Natural killer cell (primary cell): ENCODE results near the gene TRIB2. TPM values are rescaled to one million over a fixed set of nuclear protein-coding genes. Genes with fewer than 3 reads are reported as not detected.

Experiments
- ATAC-seq, 3 donors: fragments of 150-1000 bp in 2 of 3; fragments of 200-7000 bp in 1 of 3; cut with Tn5 transposase; 1 replicate in 1 of 3; 2 replicates in 2 of 3; pipeline ENCODE4 v1.10.0; 2021; ENCODE audit warnings: mild to moderate bottlenecking in 2 of 3, moderate library complexity in 2 of 3
- DNase-seq, 2 donors: peaks; one replicate each; pipeline versions ENCODE4 v3.0.0 to v3.0.0-alpha.2; 2013 to 2021; ENCODE audit warnings: mixed read lengths in 1 of 2
- H3K27ac ChIP-seq: one replicate; pipeline ENCODE4 v1.5.1; 2013; ENCODE audit warnings: mild to moderate bottlenecking, low read length
- H3K27me3 ChIP-seq: one replicate; pipeline ENCODE4 v1.6.1; 2013; ENCODE audit warnings: low read length; ENCODE audit not compliant: control insufficient read depth, insufficient read depth
- H3K36me3 ChIP-seq: one replicate; pipeline ENCODE4 v1.6.1; 2013; ENCODE audit warnings: low read length; ENCODE audit not compliant: control insufficient read depth, insufficient read depth
- H3K4me1 ChIP-seq: one replicate; pipeline ENCODE4 v1.6.1; 2013; ENCODE audit warnings: low read length; ENCODE audit not compliant: control insufficient read depth, insufficient read depth
- H3K4me3 ChIP-seq: one replicate; pipeline ENCODE4 v1.5.1; 2013; ENCODE audit warnings: low read length
- H3K9me3 ChIP-seq: one replicate; pipeline ENCODE4 v1.6.1; 2013; ENCODE audit warnings: low read length; ENCODE audit not compliant: control insufficient read depth, insufficient read depth
- H3K27ac Mint-ChIP-seq, 2 donors: one replicate each; pipeline ENCODE4 v1.8.0; 2022; ENCODE audit warnings: mild to moderate bottlenecking in 2 of 2, mixed read lengths in 2 of 2, moderate library complexity in 1 of 2
- H3K27me3 Mint-ChIP-seq, 2 donors: one replicate each; pipeline ENCODE4 v1.8.0; 2022; ENCODE audit warnings: low read depth in 2 of 2, mixed read lengths in 2 of 2
- H3K36me3 Mint-ChIP-seq: one replicate; pipeline ENCODE4 v1.8.0; 2022; ENCODE audit warnings: mixed read lengths
- H3K4me1 Mint-ChIP-seq, 2 donors: one replicate each; pipeline ENCODE4 v1.8.0; 2022; ENCODE audit warnings: mixed read lengths in 2 of 2
- H3K4me3 Mint-ChIP-seq: one replicate; pipeline ENCODE4 v1.8.0; 2022; ENCODE audit warnings: mild to moderate bottlenecking, moderate library complexity, mixed read lengths
- H3K9me3 Mint-ChIP-seq, 2 donors: one replicate each; pipeline ENCODE4 v1.8.0; 2022; ENCODE audit warnings: mixed read lengths in 2 of 2
- CTCF ChIP-seq: fragments of 200-600 bp; IDR thresholded peaks from one replicate; pipeline ENCODE4 v1.8.0; 2022; ENCODE audit warnings: antibody characterized with exemption
- WGBS: methylation state at CpG from one replicate; pipeline ENCODE4 v1.1.7; 2013; ENCODE audit warnings: missing lambda C conversion rate; ENCODE audit not compliant: insufficient coverage; 5-methylcytosine and 5-hydroxymethylcytosine counted together
- intact Hi-C: fragments of 100-400 bp; cut with micrococcal nuclease; formaldehyde crosslinking; loops from one replicate; pipeline ENCODE4 v1.14.2; 2022
- total RNA-seq, 4 donors: library from RNA; stranded (reverse); fragments of 120-200 nt in 1 of 4; gene quantifications; one replicate each; pipeline versions ENCODE4 v1.2.3 to v1.2.4, GENCODE V29; 2013 to 2022

Gene TRIB2
- total RNA-seq, 3 donors from 2014 or later (not counting 1 experiment from before 2014, with no cell fraction given), result 68.1 to 87.4 (median 84.5) TPM

GRCh38 chr2:12791906-12792305 is 75.2 kb downstream of the TRIB2 start:
- WGBS, result no CpG with 5 or more reads among the region's 3 CpGs

More at GRCh38 chr2:12791906-12792305, 75.2 kb downstream of the TRIB2 start:
- Mint-ChIP-seq H3K4me3 (no peak overlapping the region), H3K27ac (no peak overlapping the region), H3K4me1 (no peaks in the 10 kb centered on the region), H3K9me3 (no peaks in the 10 kb centered on the region), H3K36me3 (no peaks in the 10 kb centered on the region), H3K27me3 (peaks cover 0 to 3% of the 10 kb centered on the region in 2 donors)
- no peak for ATAC-seq
- Histone ChIP-seq H3K4me3 (no peak overlapping the region), H3K27ac (no peak overlapping the region), H3K9me3 (no peaks in the 10 kb centered on the region), H3K27me3 (no peaks in the 10 kb centered on the region), H3K36me3 (no peaks in the 10 kb centered on the region), H3K4me1 (no peaks in the 10 kb centered on the region)
- DNase-seq, result no peak
- intact Hi-C loops, result no loop called here
- no peak for TF ChIP-seq CTCF
